NCI-H2171 treated with DMSO at 0.1 percent for 48 hours (cell line): ENCODE results near the gene PNMA8A.

Experiments
- DNase-seq: peaks from one replicate; lab custom pipeline; 2025; lab: John Stamatoyannopoulos, UW

PNMA8A gene

DNA sequence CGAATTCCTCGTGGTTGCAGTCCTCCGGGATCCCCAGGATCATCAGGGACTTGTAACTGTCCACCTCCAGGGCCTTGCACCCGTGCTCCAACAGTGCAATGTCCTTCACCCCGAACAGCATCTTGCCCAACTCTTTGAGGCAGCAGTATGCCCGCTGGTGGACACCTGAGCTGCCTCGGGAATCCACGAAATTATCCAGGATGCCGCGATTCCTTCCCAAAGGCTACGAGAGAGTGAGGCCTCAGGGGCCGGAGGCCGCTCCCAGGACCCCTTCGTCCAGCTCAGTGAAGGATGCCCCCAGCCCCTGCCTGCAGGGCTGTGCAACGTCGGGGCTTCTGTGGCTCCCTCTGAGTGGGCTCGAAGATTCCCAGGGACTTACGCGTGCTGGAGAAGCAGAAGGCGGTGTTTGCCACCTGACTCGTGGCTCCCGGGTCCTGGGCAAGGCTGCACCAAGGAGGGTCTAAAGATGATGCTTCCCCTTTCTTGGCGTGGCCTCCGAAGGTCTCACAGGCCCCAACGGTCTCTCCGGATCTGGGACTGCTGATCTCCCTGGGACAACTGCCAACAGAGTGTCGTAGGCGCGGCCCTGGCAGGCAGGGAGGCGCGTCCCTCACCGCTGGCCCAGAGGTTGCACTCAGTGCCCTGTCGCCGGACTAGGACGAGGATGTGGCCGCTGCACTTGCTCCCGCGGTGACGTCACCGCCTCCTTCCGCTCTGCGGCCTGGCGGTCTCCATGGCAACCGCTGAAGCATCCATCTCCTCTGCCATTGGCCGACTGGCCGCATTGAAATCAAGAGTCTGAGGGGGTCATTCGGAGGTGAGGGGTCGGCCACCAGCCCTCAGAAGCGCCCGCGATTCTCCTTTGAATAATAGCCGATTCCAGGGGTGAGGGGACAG lies 42.9 kb downstream of the PNMA8A start, which contains the start of gene PNMA8C:
Gene PNMA8C, minus strand, starts transcription at position 698 of the 897 bp plus-strand sequence. Its CDS starts 577 bp downstream, at position 121.
- no peak for DNase-seq

DNA sequence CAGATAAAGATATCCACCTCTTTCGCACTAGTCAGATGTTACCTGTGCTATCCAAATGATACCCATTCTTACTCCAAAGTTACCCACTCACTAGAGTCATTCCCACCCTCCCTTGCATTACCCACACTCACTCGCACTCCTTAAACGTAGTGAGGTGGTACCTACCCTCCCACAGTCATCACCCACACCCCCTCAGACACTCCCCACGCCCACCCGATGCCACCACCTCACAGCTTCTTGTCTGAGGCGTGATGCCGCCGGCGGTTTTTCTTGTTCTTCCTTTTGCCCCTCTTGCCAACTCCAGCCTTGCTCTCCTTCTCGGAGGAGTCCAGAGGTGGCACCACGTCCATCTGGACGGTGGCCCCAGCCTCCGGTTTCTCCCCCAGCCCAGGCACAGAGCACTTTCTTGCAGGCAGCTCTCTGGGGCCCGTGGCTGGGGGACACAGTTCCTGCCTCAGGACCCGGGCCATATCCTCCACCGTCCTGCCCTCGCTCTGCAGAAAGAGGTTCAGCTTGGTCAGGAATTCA lies 43.8 kb downstream of the PNMA8A start:
- DNase-seq, result no peak

DNA sequence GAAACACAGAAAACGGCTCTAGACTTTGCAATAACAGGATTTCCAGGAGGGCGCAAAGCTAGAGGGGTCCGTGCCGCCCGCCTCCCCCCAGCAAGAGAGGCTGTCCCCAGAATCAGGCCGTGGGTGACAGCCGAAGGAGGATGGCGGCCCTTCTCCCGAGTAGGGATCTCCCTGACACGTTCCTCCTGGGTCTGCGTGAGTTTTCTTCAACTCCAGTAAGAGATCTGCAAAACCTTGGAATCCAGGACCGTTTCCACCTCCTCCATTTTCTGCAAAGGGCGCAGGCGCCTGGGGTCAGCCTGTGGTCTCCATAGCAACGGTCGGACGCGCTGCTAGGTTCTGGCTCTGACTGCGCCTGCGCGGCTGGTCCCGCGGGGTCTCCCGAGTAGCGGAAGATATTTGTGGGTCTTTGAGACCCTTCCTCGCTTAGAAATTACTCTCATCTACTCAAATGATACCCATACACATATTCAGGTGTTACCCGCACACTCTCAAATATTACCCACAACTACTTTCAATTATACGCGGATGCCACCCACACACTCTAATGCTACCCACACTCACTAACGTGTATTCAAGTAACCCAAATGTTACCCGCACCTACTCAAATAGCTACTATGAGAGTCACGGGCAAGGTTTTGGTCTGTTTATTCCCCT lies 44.7 kb downstream of the PNMA8A start:
- DNase-seq, result peak; percentile 89

DNA sequence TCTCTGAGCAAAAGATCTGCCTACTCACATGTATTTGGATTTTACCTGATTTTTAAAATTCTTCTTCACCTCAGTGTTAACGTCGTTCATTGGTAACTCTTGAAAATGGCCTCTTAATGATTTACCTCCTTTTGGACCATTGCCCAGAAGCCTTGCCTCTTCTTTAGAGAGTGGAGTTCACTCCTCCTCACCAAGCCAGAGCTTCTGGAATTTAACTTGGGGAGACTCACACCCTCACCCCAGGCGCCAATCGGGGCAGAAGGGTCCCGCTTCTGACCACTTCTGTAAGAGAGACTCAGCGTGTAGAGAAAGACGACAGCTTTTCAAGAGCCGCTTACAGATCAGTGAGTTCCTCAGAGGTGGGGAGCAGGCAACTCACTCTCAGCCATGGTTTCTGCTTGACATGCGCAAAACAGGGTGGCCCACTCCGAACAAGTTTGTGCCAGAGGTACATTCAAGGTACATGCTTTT lies 45.3 kb downstream of the PNMA8A start:
- peak; percentile 59 for DNase-seq

DNA sequence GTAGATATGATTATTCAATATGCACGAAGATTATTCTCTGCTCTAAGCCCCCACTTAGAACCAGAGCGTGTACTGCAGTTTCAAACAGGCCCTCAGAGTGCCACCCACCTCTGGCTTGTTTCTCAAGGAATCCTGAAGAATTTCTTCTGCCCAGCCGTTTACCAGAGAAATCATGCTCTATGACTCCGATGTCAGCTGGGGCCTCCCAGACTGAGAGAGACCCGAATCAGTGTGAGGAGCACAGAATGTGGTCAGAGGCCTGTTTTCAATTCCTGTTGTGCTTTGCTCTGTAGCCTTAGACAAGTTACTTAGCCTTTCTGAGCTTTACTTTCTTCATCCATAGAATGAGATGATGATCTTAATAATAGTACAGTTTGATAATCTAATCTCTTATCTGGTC lies 48.2 kb downstream of the PNMA8A start:
- DNase-seq, result no peak

DNA sequence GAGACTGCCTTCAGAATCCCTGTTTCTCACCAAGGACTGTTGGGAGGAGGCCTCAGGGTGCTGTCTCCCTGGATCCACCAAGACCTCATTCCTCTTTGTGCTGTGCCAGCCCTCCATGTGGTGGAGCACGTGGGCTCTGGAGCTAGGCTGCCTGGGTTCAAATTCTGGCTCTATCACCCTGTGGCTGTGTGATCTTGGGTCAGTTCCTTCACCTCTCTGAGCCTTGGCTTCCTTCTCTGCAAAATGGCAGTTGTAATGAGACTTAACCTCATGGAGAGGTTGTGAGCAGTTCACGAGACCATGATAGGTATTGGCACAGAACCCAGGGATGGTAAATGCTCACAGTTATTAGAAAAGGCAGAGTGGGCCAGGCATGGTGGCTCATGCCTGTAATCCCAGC lies 49.0 kb downstream of the PNMA8A start:
- no peak for DNase-seq

DNA sequence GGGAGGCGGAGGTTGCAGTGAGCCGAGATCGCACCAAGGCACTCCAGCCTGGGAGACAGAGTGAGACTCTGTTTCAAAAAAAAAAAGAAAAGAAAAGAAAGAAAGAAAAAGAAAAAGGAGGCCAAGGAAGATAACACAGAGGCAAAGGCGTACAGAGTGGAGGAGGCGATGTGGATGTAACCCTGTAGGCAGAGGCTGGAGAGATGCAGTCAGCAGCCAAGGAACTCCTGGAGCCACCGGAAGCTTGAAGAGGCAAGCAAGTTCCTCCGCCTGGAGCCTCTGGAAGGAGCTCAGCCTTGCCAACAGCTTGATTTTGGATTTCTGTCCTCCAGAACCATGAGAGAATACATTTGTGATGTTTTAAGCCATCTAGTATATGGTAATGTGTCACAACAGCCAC lies 51.3 kb downstream of the PNMA8A start:
- no peak for DNase-seq
